Mucosa of rectum (tissue), 2 donors: Measurements from ENCODE around the gene LAMB2.

ENCODE experiments used
- H3K27ac ChIP-seq, 2 donors: one replicate each; pipeline ENCODE4 v1.7.0; 2013; ENCODE audit warnings: inconsistent platforms in 2 of 2, low read depth in 2 of 2, low read length in 2 of 2
- H3K27me3 ChIP-seq, 2 donors: one replicate each; pipeline ENCODE4 v1.7.0; 2013; ENCODE audit warnings: low read length in 2 of 2; ENCODE audit not compliant: control insufficient read depth in 2 of 2, insufficient read depth in 2 of 2
- H3K36me3 ChIP-seq, 2 donors: one replicate each; pipeline ENCODE4 v1.7.0; 2013; ENCODE audit warnings: low read length in 2 of 2; ENCODE audit not compliant: control insufficient read depth in 2 of 2, insufficient read depth in 2 of 2
- H3K4me1 ChIP-seq, 2 donors: one replicate each; pipeline ENCODE4 v1.7.0; 2013; ENCODE audit warnings: low read length in 2 of 2, mild to moderate bottlenecking in 1 of 2; ENCODE audit not compliant: control insufficient read depth in 2 of 2, insufficient read depth in 2 of 2
- H3K4me3 ChIP-seq, 2 donors: one replicate each; pipeline ENCODE4 v1.7.0; 2013; ENCODE audit warnings: low read length in 2 of 2
- H3K9ac ChIP-seq, 2 donors: one replicate each; pipeline ENCODE4 v1.7.0; 2013; ENCODE audit warnings: low read length in 2 of 2, low read depth in 1 of 2, mild to moderate bottlenecking in 1 of 2
- H3K9me3 ChIP-seq, 2 donors: one replicate each; pipeline ENCODE4 v1.7.0; 2013; ENCODE audit warnings: low read length in 2 of 2; ENCODE audit not compliant: control insufficient read depth in 2 of 2
- donor health status: healthy.
- donor health status: Normal muscosa, but diverticular disease.

Gene LAMB2

DNA sequence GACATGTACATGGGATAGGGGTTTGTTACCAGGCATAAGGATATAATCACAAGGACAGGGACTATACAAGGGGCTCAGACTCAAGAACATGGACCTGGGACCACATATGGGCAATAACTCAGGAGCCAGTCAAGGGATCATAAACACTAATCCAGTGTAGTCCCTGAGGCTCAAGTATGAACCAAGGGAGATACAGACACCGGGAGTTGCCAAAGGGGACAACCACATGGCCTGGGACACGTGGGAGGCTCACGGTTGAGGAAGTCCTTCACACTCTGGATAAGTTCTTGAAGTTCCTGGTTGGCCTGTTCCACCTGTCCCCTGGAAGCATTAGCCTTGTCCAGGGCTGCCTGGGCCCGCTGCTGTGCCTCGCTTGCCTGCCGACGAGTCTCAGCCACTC, 10.4 kb downstream of the LAMB2 start:
- no peak overlapping the region for H3K4me3 ChIP-seq
- no peaks in the 10 kb centered on the region for H3K27me3 ChIP-seq
- no peaks in the 10 kb centered on the region for H3K9me3 ChIP-seq
- peaks cover 19 to 38% of the 10 kb centered on the region in 2 donors for H3K36me3 ChIP-seq
- no peak overlapping the region for H3K9ac ChIP-seq
- H3K4me1 ChIP-seq, result peaks cover 9 to 10% of the 10 kb centered on the region in 2 donors
- no peak overlapping the region for H3K27ac ChIP-seq

GRCh38 chr3:49122022-49122421, 10.8 kb downstream of the LAMB2 start:
- Histone ChIP-seq H3K36me3 (peaks cover 23 to 42% of the 10 kb centered on the region in 2 donors), H3K27ac (no peak overlapping the region), H3K9ac (no peak overlapping the region)

DNA sequence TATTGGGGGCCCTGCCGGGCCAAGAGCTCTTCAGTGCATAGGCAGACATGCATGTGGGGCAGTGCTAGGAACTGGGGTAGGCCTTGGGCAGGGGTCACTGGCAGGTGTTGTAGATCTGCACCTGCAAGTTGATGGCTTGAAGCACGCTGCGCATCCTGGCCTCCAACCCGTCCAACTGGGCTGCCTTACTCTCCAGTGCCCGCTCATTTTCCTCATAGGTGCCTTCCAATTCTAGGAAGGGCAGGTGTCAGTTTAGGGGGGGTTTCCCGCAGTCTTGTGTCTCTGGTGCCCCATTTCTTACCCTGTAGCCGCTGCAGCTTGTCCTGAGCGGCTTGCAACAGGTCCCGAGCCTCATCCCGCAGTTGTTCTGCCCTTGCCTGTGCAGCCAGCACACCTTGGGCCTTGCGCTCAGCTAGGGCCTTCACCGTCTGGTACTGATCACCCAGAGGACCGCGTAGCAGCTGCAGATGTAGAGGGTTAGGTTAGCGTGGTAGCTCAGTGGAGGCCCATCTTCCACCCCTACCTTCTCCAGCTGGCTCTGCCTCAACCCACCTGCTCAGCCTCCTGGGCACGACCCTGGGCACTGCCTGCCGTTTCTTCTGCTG, 11.6 kb downstream of the LAMB2 start:
- peak overlapping the region; percentile 93 to 96 for H3K27ac ChIP-seq
- peak overlapping the region; percentile 63 to 89 for H3K4me3 ChIP-seq
- no peaks in the 10 kb centered on the region for H3K9me3 ChIP-seq
- H3K27me3 ChIP-seq, result no peaks in the 10 kb centered on the region
- peak overlapping the region in 1 of 2 donors; percentile 42 for H3K9ac ChIP-seq
- peaks cover 9 to 10% of the 10 kb centered on the region in 2 donors for H3K4me1 ChIP-seq
- peaks cover 31 to 50% of the 10 kb centered on the region in 2 donors for H3K36me3 ChIP-seq

More at GRCh38 chr3:49122022-49122421, 10.8 kb downstream of the LAMB2 start:
- H3K4me3 ChIP-seq, result no peak overlapping the region
- H3K4me1 ChIP-seq, result peaks cover 9 to 10% of the 10 kb centered on the region in 2 donors
- no peaks in the 10 kb centered on the region for H3K9me3 ChIP-seq
- H3K27me3 ChIP-seq, result no peaks in the 10 kb centered on the region

DNA sequence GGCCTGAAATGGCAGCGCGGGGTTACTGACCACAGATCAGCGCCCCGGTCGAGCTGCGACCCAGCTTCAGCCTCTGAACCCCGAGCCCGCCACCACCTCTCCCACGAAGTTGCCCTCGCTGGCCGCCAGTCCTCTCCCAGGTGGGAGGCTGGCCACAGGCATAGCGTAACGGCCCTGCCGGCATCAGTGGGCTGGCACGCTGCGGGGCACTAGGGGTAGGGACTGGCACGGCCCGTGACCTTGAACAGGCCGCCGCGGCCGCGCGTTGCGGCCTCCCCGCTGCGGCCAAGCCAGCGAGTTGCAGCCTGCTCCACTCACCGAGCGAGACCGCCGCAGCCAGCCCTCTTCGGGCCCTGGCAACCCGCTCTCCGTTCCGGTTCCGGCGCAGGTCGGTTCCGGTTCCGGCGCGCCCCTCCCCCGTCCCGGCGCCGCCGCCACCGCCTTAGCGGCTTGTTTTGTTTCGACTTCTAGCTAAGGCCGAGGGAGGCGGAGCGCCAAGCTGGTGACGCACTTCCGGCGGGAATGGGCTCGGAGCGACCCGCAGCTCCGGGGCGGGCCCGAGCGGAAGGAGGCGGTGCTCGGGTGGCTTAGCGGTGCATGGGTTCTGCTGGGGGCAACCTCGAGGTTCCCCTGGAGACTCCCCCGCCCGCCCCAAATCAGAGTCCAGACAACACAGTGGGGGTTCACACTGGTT, 12.3 kb downstream of the LAMB2 start, which contains the start of gene USP19:
Gene USP19 (minus strand): TSS at position 386 of the 694 bp plus-strand sequence. CDS start 1,678 bp downstream, outside the sequence.
- Histone ChIP-seq H3K27me3 (no peaks in the 10 kb centered on the region), H3K27ac (peak within 1 kb of the TSS; percentile 93 to 96), H3K9ac (peak within 1 kb of the TSS; percentile 92 to 99), H3K4me1 (peaks cover 9 to 10% of the 10 kb centered on the region in 2 donors), H3K4me3 (peak within 1 kb of the TSS; percentile 85 to 89), H3K9me3 (no peaks in the 10 kb centered on the region), H3K36me3 (peaks cover 34 to 56% of the 10 kb centered on the region in 2 donors)

GRCh38 chr3:49120096-49120437, 12.8 kb downstream of the LAMB2 start:
- peaks cover 40 to 61% of the 10 kb centered on the region in 2 donors for H3K36me3 ChIP-seq
- no peaks in the 10 kb centered on the region for H3K27me3 ChIP-seq
- H3K9ac ChIP-seq, result peak overlapping the region; percentile 92 to 99
- H3K9me3 ChIP-seq, result no peaks in the 10 kb centered on the region
- peak overlapping the region; percentile 93 to 96 for H3K27ac ChIP-seq
- H3K4me1 ChIP-seq, result peaks cover 9 to 10% of the 10 kb centered on the region in 2 donors
- peak overlapping the region; percentile 85 to 89 for H3K4me3 ChIP-seq

- Histone ChIP-seq H3K36me3 (peaks cover 46 to 65% of the 10 kb centered on the region in 2 donors), H3K27me3 (no peaks in the 10 kb centered on the region), H3K27ac (peak overlapping the region in 1 of 2 donors; percentile 96), H3K9me3 (no peaks in the 10 kb centered on the region), H3K4me3 (peak overlapping the region; percentile 85 to 89), H3K9ac (peak overlapping the region; percentile 92 to 99), H3K4me1 (peaks cover 9 to 10% of the 10 kb centered on the region in 2 donors)
These were observed 13.4 kb downstream of the LAMB2 start for GRCh38 chr3:49119439-49119838.

- H3K27ac ChIP-seq, result no peak overlapping the region
- peak overlapping the region in 1 of 2 donors; percentile 85 for H3K4me3 ChIP-seq
- H3K9ac ChIP-seq, result no peak overlapping the region
- H3K9me3 ChIP-seq, result no peaks in the 10 kb centered on the region
- H3K4me1 ChIP-seq, result peaks cover 9 to 10% of the 10 kb centered on the region in 2 donors
- H3K36me3 ChIP-seq, result peaks cover 50 to 65% of the 10 kb centered on the region in 2 donors
- no peaks in the 10 kb centered on the region for H3K27me3 ChIP-seq
These were observed 13.8 kb downstream of the LAMB2 start for GRCh38 chr3:49119036-49119435.

DNA sequence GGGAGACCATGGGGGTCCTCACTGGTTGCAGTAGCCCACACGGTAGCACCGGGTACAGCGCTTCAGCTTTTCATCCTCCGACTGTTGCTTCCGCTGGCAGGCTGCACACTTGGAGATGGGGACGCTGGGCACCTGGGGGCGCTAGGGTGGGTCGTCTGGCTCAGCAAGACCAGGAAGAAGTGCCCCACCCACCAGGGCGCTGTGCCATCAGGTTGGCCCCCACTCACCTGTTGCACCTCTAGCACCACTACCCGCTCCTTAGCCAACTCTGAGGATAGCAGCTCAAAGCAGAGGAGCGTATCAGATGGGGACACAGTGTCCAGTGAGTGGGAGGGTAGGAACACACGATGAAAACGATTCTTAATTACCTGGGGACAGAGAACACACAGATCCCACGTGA, 20.6 kb downstream of the LAMB2 start:
- Histone ChIP-seq H3K9me3 (no peaks in the 10 kb centered on the region), H3K9ac (no peak overlapping the region), H3K4me3 (no peak overlapping the region), H3K27me3 (no peaks in the 10 kb centered on the region), H3K4me1 (peaks cover 0 to 5% of the 10 kb centered on the region in 2 donors), H3K36me3 (peaks cover 76 to 90% of the 10 kb centered on the region in 2 donors), H3K27ac (no peak overlapping the region)

- Histone ChIP-seq H3K36me3 (peaks cover 67 to 83% of the 10 kb centered on the region in 2 donors), H3K4me1 (peaks cover 0 to 5% of the 10 kb centered on the region in 2 donors), H3K9me3 (no peaks in the 10 kb centered on the region), H3K27ac (no peak overlapping the region), H3K9ac (no peak overlapping the region), H3K27me3 (no peaks in the 10 kb centered on the region), H3K4me3 (no peak overlapping the region)
These were observed 21.5 kb downstream of the LAMB2 start for GRCh38 chr3:49111347-49111746.

GRCh38 chr3:49110780-49111179, 22.1 kb downstream of the LAMB2 start:
- peaks cover 61 to 78% of the 10 kb centered on the region in 2 donors for H3K36me3 ChIP-seq
- H3K4me1 ChIP-seq, result peaks cover 0 to 5% of the 10 kb centered on the region in 2 donors
- no peak overlapping the region for H3K27ac ChIP-seq

More at GRCh38 chr3:49110780-49111179, 22.1 kb downstream of the LAMB2 start:
- H3K9me3 ChIP-seq, result no peaks in the 10 kb centered on the region
- no peak overlapping the region for H3K4me3 ChIP-seq
- no peaks in the 10 kb centered on the region for H3K27me3 ChIP-seq
- H3K9ac ChIP-seq, result no peak overlapping the region
